Measurements from ENCODE around the gene UBR4. TPM values are rescaled to one million over a fixed set of nuclear protein-coding genes. Genes with fewer than 3 reads are reported as not detected.

The UBR4 gene
- total RNA-seq, 1 experiment from 2014 or later: 131 TPM

- peaks cover 7% of the 10 kb centered on the region for H3K23me2 ChIP-seq (ENCODE audit: insufficient read length, low read depth, low read length, poor library complexity, severe bottlenecking)
- no peak overlapping the region for H3T11ph ChIP-seq (ENCODE audit: low read length)
- Mint-ChIP-seq H3K27me3 (ENCODE audit: low read depth) (no peaks in the 10 kb centered on the region), H3K4me3 (no peak overlapping the region), H3K9me3 (no peaks in the 10 kb centered on the region), H3K36me3 (ENCODE audit: insufficient read depth in 1 of 3, low read depth in 3 of 3) (peaks cover 38 to 69% (median 54%) of the 10 kb centered on the region in 3 experiments; a peak in 6 of 7 replicates), H3K4me1 (peaks cover 18 to 20% of the 10 kb centered on the region in 2 experiments), H3K27ac (no peak overlapping the region)
- no peak overlapping the region for H3K56ac ChIP-seq (ENCODE audit: insufficient read length, low read depth, low read length)
- H2BK5ac ChIP-seq (ENCODE audit: insufficient read length, low read length): no peak overlapping the region
- no peak overlapping the region for H4K8ac ChIP-seq (replicated peaks; ENCODE audit: insufficient read length, low read depth, low read length)
- no peaks in the 10 kb centered on the region for H3K9me3 ChIP-seq (ENCODE audit: control insufficient read depth, low read depth, low read length)
- no peak overlapping the region for H2BK120ac ChIP-seq (ENCODE audit: low read depth, low read length, poor library complexity, severe bottlenecking)
- peaks cover 45% of the 10 kb centered on the region for H3K79me2 ChIP-seq (ENCODE audit: insufficient read depth, low read length)
- DNase-seq: no peak
- H3K9ac ChIP-seq (ENCODE audit: extremely low read depth, insufficient read length, low read length): no peak overlapping the region
- no peak overlapping the region for H3K4me2 ChIP-seq (ENCODE audit: insufficient read depth, insufficient read length, low read length)
- WGBS (ENCODE audit: extremely low coverage, insufficient read length, low lambda C conversion rate): no CpG with 5 or more reads among the region's 4 CpGs
- H3K23ac ChIP-seq (ENCODE audit: insufficient read length, low read depth, low read length): no peak overlapping the region
- H3K4me1 ChIP-seq (ENCODE audit: insufficient read depth, low read length): peaks cover 4% of the 10 kb centered on the region; the same call in 1 of the 2 replicates
- no peaks in the 10 kb centered on the region for H3K27me3 ChIP-seq (ENCODE audit: insufficient read depth, low read length)
- H3K14ac ChIP-seq (ENCODE audit: insufficient read depth, low read length): no peak overlapping the region
- no peak for TF ChIP-seq CTCF (conservative IDR thresholded peaks at IDR 0.05)
- H3K79me1 ChIP-seq (ENCODE audit: insufficient read depth, low read depth, low read length, poor library complexity, severe bottlenecking): peaks cover 8% of the 10 kb centered on the region
- H3K18ac ChIP-seq (ENCODE audit: insufficient read length, low read depth, low read length): no peak overlapping the region
- no peak overlapping the region for H2BK20ac ChIP-seq (ENCODE audit: low read depth, low read length, poor library complexity, severe bottlenecking)
- H2BK15ac ChIP-seq (ENCODE audit: low read depth, low read length): no peak overlapping the region
- no peak overlapping the region for H4K91ac ChIP-seq (ENCODE audit: insufficient read length, low read depth, low read length)
- no peaks in the 10 kb centered on the region for H4K20me1 ChIP-seq (ENCODE audit: control insufficient read depth, insufficient read depth, insufficient read length)
- no peak overlapping the region for H3K4ac ChIP-seq (ENCODE audit: low read depth, low read length)
- no peak overlapping the region for H2BK12ac ChIP-seq (ENCODE audit: insufficient read length, low read depth, low read length)
- H3K27ac ChIP-seq (ENCODE audit: insufficient read length, low read depth, low read length): no peak overlapping the region
- no peak overlapping the region for H4K5ac ChIP-seq (ENCODE audit: insufficient read length, low read depth, low read length)
- H2AFZ ChIP-seq (ENCODE audit: low read length): no peak overlapping the region
- H2AK5ac ChIP-seq (ENCODE audit: insufficient read length, low read length): no peak overlapping the region
Measured at GRCh38 chr1:19255288-19255687, 45.2 kb upstream of the UBR4 start.
